ENCODE measurements around the gene TICRR. TPM values are rescaled to one million over a fixed set of nuclear protein-coding genes. Genes with fewer than 3 reads are reported as not detected.

Gene TICRR
- total and polyA plus RNA-seq, 2 of the 13 experiments (the other 11 are each of a cell fraction or from before 2014, with no cell fraction given): 4.1 to 14.3 TPM

GRCh38 chr15:89533861-89534544, 41.3 kb upstream of the TICRR start:
- Histone ChIP-seq H3K9me3 (ENCODE audit: low read length) (no peaks in the 10 kb centered on the region), H4K20me1 (ENCODE audit: insufficient read depth, low read length) (no peaks in the 10 kb centered on the region), H3K27me3 (ENCODE audit: control insufficient read depth in 1 of 2, insufficient read depth in 2 of 2, low read length in 2 of 2) (peaks cover 2 to 6% of the 10 kb centered on the region in 2 experiments; a peak in 2 of 5 replicates), H3K9ac (ENCODE audit: insufficient read depth, low read depth, low read length) (no peak overlapping the region), H3K36me3 (replicated peaks in 1 of 2; ENCODE audit: control insufficient read depth in 1 of 2, insufficient read depth in 2 of 2, low read length in 2 of 2) (no peaks in the 10 kb centered on the region), H3K79me2 (ENCODE audit: insufficient read depth, low read length) (no peaks in the 10 kb centered on the region), H3K27ac (ENCODE audit: extremely low read length, insufficient read depth, low read length) (no peak overlapping the region), H3K4me2 (ENCODE audit: low read depth, low read length) (no peak overlapping the region), H2AFZ (ENCODE audit: low read length) (no peak overlapping the region), H3K4me1 (ENCODE audit: insufficient read depth, low read length) (peaks cover 2% of the 10 kb centered on the region), H3K4me3 (replicated peaks in 1 of 3; ENCODE audit: insufficient read depth in 1 of 3, low read depth in 2 of 3, low read length in 3 of 3) (no peak overlapping the region)
- WGBS (ENCODE audit: low lambda C conversion rate): 20% methylated on average over 4 of the region's 4 CpGs
- in situ Hi-C loops (cut with HindIII; ENCODE audit: extremely low pct_ligation_motif_present, low pct_unique_long_range_greater_than_20kb) (no loop called here), intact Hi-C loops (cut with micrococcal nuclease; ENCODE audit: unreplicated experiment) (no loop called here)
- TF ChIP-seq CREB1 (IDR thresholded peaks at IDR 0.05) (peak; percentile 49; the same call in 1 of the 2 replicates), CREB1 (CRISPR knock-in tag; IDR thresholded peaks at IDR 0.05) (no peak), MAX (IDR thresholded peaks at IDR 0.05) (no peak)
- ChIA-PET POLR2A (no interaction called here), CTCF (ENCODE audit: low intra/inter-chr PET ratio, low total read pairs) (no interaction called here)
- no TSS peak for BruUV-seq (replicated peaks)
- DNase-seq (ENCODE audit: low spot score) (no peak), FAIRE-seq (no peak), ATAC-seq (no peak)

- CTCF ChIA-PET (ENCODE audit: low intra/inter-chr PET ratio, low total read pairs): no interaction called here
- no peak overlapping the region for H3K4me3 ChIP-seq (replicated peaks in 1 of 3; ENCODE audit: insufficient read depth in 1 of 3, low read depth in 2 of 3, low read length in 3 of 3)
- BruUV-seq (replicated peaks): no TSS peak
- TF ChIP-seq ZNF607 (CRISPR knock-in tag; IDR thresholded peaks at IDR 0.05; ENCODE audit: borderline replicate concordance) (no peak), HNF1A (IDR thresholded peaks at IDR 0.05; ENCODE audit: low read depth) (no peak), HNF1A (CRISPR knock-in tag; IDR thresholded peaks at IDR 0.05; ENCODE audit: borderline replicate concordance) (no peak), NR2F6 (IDR thresholded peaks at IDR 0.05) (no peak), NR2F6 (CRISPR knock-in tag; IDR thresholded peaks at IDR 0.05) (no peak), ETS1 (CRISPR knock-in tag; IDR thresholded peaks at IDR 0.05) (no peak), BRD4 (CRISPR knock-in tag; IDR thresholded peaks at IDR 0.05) (no peak), ZNF790 (CRISPR knock-in tag; IDR thresholded peaks at IDR 0.05; ENCODE audit: borderline replicate concordance) (no peak), FLYWCH1 (CRISPR knock-in tag; IDR thresholded peaks at IDR 0.05) (no peak), ZNF552 (CRISPR knock-in tag; IDR thresholded peaks at IDR 0.05; ENCODE audit: borderline replicate concordance) (no peak), ZNF256 (CRISPR knock-in tag; conservative IDR thresholded peaks at IDR 0.05) (no peak), ZNF180 (CRISPR knock-in tag; IDR thresholded peaks at IDR 0.05; ENCODE audit: borderline replicate concordance, low read depth) (no peak)
These were observed 36.2 kb upstream of the TICRR start for GRCh38 chr15:89539027-89539426.

More at GRCh38 chr15:89539027-89539426, 36.2 kb upstream of the TICRR start:
- POLR2A ChIA-PET: no interaction called here
- in situ Hi-C loops (cut with HindIII; ENCODE audit: extremely low pct_ligation_motif_present, low pct_unique_long_range_greater_than_20kb) (no loop called here), intact Hi-C loops (cut with micrococcal nuclease; ENCODE audit: unreplicated experiment) (no loop called here)
- no peaks in the 10 kb centered on the region for H3K9me3 ChIP-seq (ENCODE audit: low read length)
- ATAC-seq: no peak
- no peak overlapping the region for H3K27ac ChIP-seq (ENCODE audit: extremely low read length, insufficient read depth, low read length)
- 6% methylated on average over 2 of the region's 2 CpGs for WGBS (ENCODE audit: low lambda C conversion rate)
- DNase-seq (ENCODE audit: low spot score): no peak
- H2AFZ ChIP-seq (ENCODE audit: low read length): no peak overlapping the region
- H3K9ac ChIP-seq (ENCODE audit: insufficient read depth, low read depth, low read length): no peak overlapping the region
- no peaks in the 10 kb centered on the region for H3K79me2 ChIP-seq (ENCODE audit: insufficient read depth, low read length)
- FAIRE-seq: no peak
- no peaks in the 10 kb centered on the region for H3K4me1 ChIP-seq (ENCODE audit: insufficient read depth, low read length)
- H3K36me3 ChIP-seq (replicated peaks in 1 of 2; ENCODE audit: control insufficient read depth in 1 of 2, insufficient read depth in 2 of 2, low read length in 2 of 2): no peaks in the 10 kb centered on the region
- no peaks in the 10 kb centered on the region for H4K20me1 ChIP-seq (ENCODE audit: insufficient read depth, low read length)
- H3K4me2 ChIP-seq (ENCODE audit: low read depth, low read length): no peak overlapping the region
- no peaks in the 10 kb centered on the region for H3K27me3 ChIP-seq (ENCODE audit: control insufficient read depth in 1 of 2, insufficient read depth in 2 of 2, low read length in 2 of 2)
